SH-SY5Y (cell line): ENCODE data around the gene GARNL3.

Experiments
- GATA2 ChIP-seq: IDR thresholded peaks from 2 replicates; pipeline ENCODE4 v1.6.1; 2011; ENCODE audit warnings: mild to moderate bottlenecking, low read depth, low read length
- GATA3 ChIP-seq: IDR thresholded peaks from 2 replicates; pipeline ENCODE4 v1.6.1; 2011; ENCODE audit warnings: low read depth, mild to moderate bottlenecking, low read length, moderate library complexity

- TF ChIP-seq GATA3 (no peak), GATA2 (no peak)
Measured at GRCh38 chr9:127293328-127293727, 28.8 kb downstream of the GARNL3 start.
